ENCODE data around the gene HINT1.

GRCh38 chr5:131160134-131160533 lies 4.9 kb downstream of the HINT1 start:
- TF ChIP-seq POLR2A (conservative IDR thresholded peaks at IDR 0.05) = no peak
- TF ChIP-seq FOSL1 (tag; conservative IDR thresholded peaks at IDR 0.05) = no peak
- TF ChIP-seq KAT7 (CRISPR knock-in tag; IDR thresholded peaks at IDR 0.05; ENCODE audit: borderline replicate concordance) = no peak
- no peak for TF ChIP-seq RAD21 (CRISPR knock-in tag; conservative IDR thresholded peaks at IDR 0.05 in 1 of 2, IDR thresholded peaks at IDR 0.05 in 1 of 2)
- TF ChIP-seq CTCF (IDR thresholded peaks at IDR 0.05 in 2 of 3, conservative IDR thresholded peaks at IDR 0.05 in 1 of 3; ENCODE audit: insufficient read depth in 2 of 3, low read depth in 1 of 3, low read length in 3 of 3) = no peak
- no peak for TF ChIP-seq ZNF274 (IDR thresholded peaks at IDR 0.05; ENCODE audit: borderline replicate concordance, low read depth, low read length)
- no peak for TF ChIP-seq NR1H2 (CRISPR knock-in tag; IDR thresholded peaks at IDR 0.05)
- TF ChIP-seq, protein P1, sequence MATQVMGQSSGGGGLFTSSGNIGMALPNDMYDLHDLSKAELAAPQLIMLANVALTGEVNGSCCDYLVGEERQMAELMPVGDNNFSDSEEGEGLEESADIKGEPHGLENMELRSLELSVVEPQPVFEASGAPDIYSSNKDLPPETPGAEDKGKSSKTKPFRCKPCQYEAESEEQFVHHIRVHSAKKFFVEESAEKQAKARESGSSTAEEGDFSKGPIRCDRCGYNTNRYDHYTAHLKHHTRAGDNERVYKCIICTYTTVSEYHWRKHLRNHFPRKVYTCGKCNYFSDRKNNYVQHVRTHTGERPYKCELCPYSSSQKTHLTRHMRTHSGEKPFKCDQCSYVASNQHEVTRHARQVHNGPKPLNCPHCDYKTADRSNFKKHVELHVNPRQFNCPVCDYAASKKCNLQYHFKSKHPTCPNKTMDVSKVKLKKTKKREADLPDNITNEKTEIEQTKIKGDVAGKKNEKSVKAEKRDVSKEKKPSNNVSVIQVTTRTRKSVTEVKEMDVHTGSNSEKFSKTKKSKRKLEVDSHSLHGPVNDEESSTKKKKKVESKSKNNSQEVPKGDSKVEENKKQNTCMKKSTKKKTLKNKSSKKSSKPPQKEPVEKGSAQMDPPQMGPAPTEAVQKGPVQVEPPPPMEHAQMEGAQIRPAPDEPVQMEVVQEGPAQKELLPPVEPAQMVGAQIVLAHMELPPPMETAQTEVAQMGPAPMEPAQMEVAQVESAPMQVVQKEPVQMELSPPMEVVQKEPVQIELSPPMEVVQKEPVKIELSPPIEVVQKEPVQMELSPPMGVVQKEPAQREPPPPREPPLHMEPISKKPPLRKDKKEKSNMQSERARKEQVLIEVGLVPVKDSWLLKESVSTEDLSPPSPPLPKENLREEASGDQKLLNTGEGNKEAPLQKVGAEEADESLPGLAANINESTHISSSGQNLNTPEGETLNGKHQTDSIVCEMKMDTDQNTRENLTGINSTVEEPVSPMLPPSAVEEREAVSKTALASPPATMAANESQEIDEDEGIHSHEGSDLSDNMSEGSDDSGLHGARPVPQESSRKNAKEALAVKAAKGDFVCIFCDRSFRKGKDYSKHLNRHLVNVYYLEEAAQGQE (IDR thresholded peaks at IDR 0.05; ENCODE audit: borderline replicate concordance) = no peak
- TF ChIP-seq, protein P1 (CRISPR knock-in tag; IDR thresholded peaks at IDR 0.05; ENCODE audit: low read depth) = no peak
- no peak for TF ChIP-seq SMAD3 (CRISPR knock-in tag; conservative IDR thresholded peaks at IDR 0.05)

All from K562 (cell line).